GM12878 (cell line): Measurements from ENCODE around the gene RENBP. TPM values are rescaled to one million over a fixed set of nuclear protein-coding genes. Genes with fewer than 3 reads are reported as not detected.

ENCODE experiments used
- ATAC-seq: fragments of 200-7000 bp; cut with Tn5 transposase; 3 replicates; pipeline ENCODE4 v1.9.1; 2020; ENCODE audit warnings: mild to moderate bottlenecking, moderate library complexity
- BruUV-seq: library from RNA; stranded (reverse); fragments of 400-500 nt; replicated peaks from 2 replicates; lab custom pipeline; 2021; lab: Mats Ljungman, UMichigan
- CTCF ChIA-PET: fragments of 300-600 bp; sonication (Branson Sonifier 250); formaldehyde crosslinking; extraction: SDS; loops from one replicate; lab custom pipeline; 2021; ENCODE audit warnings: inconsistent platforms; lab: Yijun Ruan, JAX
- POLR2A ChIA-PET: fragments of 350-600 bp; formaldehyde crosslinking; extraction: SDS; loops from one replicate; lab custom pipeline; 2021; ENCODE audit warnings: inconsistent platforms; lab: Charles Lee
- RAD21 ChIA-PET: fragments of 300-600 bp; sonication (Branson Sonifier 250); formaldehyde crosslinking; loops from one replicate; lab custom pipeline; 2023; ENCODE audit warnings: antibody characterized with exemption; ENCODE audit not compliant: unreplicated experiment; lab: Charles Lee
- SMC1A ChIA-PET: fragments of 300-600 bp; sonication (Branson Sonifier 250); formaldehyde crosslinking; loops from one replicate; lab custom pipeline; 2023; ENCODE audit not compliant: unreplicated experiment, uncharacterized antibody; lab: Charles Lee
- DNase-seq: peaks from one replicate; pipeline ENCODE4 v3.0.0-alpha.2; 2011; ENCODE audit warnings: low read depth, low spot score
- FAIRE-seq: peaks from 3 replicates; lab custom pipeline; 2011; peaks lifted over from hg19 to GRCh38; lab: Jason Lieb, UNC
- H2AFZ ChIP-seq: 2 replicates; pipeline ENCODE4 v1.6.0; 2011; ENCODE audit warnings: low read depth, low read length, control low read depth; ENCODE audit not compliant: control insufficient read depth
- H3K27ac ChIP-seq: 2 replicates; pipeline ENCODE4 v1.5.1; 2011; ENCODE audit warnings: control low read depth; ENCODE audit not compliant: control insufficient read depth, insufficient read depth
- H3K27me3 ChIP-seq, 2 experiments: replicated peaks in 1 of 2; 2 replicates each; pipeline versions ENCODE4 v1.6.0 to v1.6.1; 2011; ENCODE audit warnings: low read length in 1 of 2; ENCODE audit not compliant: control insufficient read depth in 2 of 2, insufficient read depth in 2 of 2
- H3K36me3 ChIP-seq, 2 experiments: 2 replicates each; pipeline ENCODE4 v1.5.1; 2011; ENCODE audit warnings: low read length in 1 of 2; ENCODE audit not compliant: control insufficient read depth in 2 of 2, insufficient read depth in 2 of 2
- H3K4me1 ChIP-seq: 2 replicates; pipeline ENCODE4 v1.6.1; 2011; ENCODE audit warnings: mild to moderate bottlenecking, low read length, moderate library complexity, mixed read lengths; ENCODE audit not compliant: control insufficient read depth, insufficient read depth
- H3K4me2 ChIP-seq: 2 replicates; pipeline ENCODE4 v1.6.0; 2011; ENCODE audit warnings: control low read depth; ENCODE audit not compliant: control insufficient read depth, insufficient read depth
- H3K4me3 ChIP-seq: fragments of 200-600 bp; sonication (generic); 2 replicates; pipeline ENCODE4 v1.5.1; 2016
- H3K79me2 ChIP-seq: 2 replicates; pipeline ENCODE4 v1.6.0; 2011; ENCODE audit warnings: low read length; ENCODE audit not compliant: control insufficient read depth, insufficient read depth
- H3K9ac ChIP-seq: 2 replicates; pipeline ENCODE4 v1.8.0; 2011; ENCODE audit warnings: low read length, control low read depth, mixed read lengths; ENCODE audit not compliant: control insufficient read depth, insufficient read depth
- H3K9me3 ChIP-seq: replicated peaks from 3 replicates; pipeline ENCODE4 v1.5.1; 2011; ENCODE audit warnings: mild to moderate bottlenecking, low read length; ENCODE audit not compliant: control insufficient read depth, insufficient read depth
- H4K20me1 ChIP-seq: 2 replicates; pipeline ENCODE4 v1.6.0; 2011; ENCODE audit not compliant: control insufficient read depth, insufficient read depth
- IKZF2 ChIP-seq, 2 experiments: fragments of 450-650 bp; IDR thresholded peaks; 2 replicates each; pipeline ENCODE4 v1.6.1; 2017; ENCODE audit warnings: mild to moderate bottlenecking in 2 of 2, moderate library complexity in 2 of 2
- LARP7 ChIP-seq: fragments of 450-650 bp; IDR thresholded peaks from 2 replicates; pipeline ENCODE4 v1.6.1; 2017; ENCODE audit warnings: mild to moderate bottlenecking
- MEF2A ChIP-seq: IDR thresholded peaks from 2 replicates; pipeline ENCODE4 v1.6.1; 2011; ENCODE audit warnings: low read depth, mild to moderate bottlenecking, low read length, moderate library complexity; ENCODE audit not compliant: insufficient read depth
- PML ChIP-seq: IDR thresholded peaks from 2 replicates; pipeline ENCODE4 v1.6.1; 2012; ENCODE audit warnings: low read length, inconsistent platforms
- PRDM15 ChIP-seq: fragments of 450-650 bp; formaldehyde crosslinking; IDR thresholded peaks from 2 replicates; pipeline ENCODE4 v1.4.0; 2020; ENCODE audit warnings: mild to moderate bottlenecking, moderate library complexity
- RUNX3 ChIP-seq: IDR thresholded peaks from 2 replicates; pipeline ENCODE4 v1.6.1; 2012; ENCODE audit warnings: low read length, inconsistent platforms
- SUPT20H ChIP-seq: IDR thresholded peaks from 2 replicates; pipeline ENCODE4 v1.6.1; 2011; ENCODE audit warnings: low read depth, mild to moderate bottlenecking, low read length, moderate library complexity, borderline replicate concordance; ENCODE audit not compliant: control insufficient read depth
- SUZ12 ChIP-seq: fragments of 200-600 bp; sonication (generic); IDR thresholded peaks from one replicate; pipeline ENCODE4 v1.6.1; 2018; ENCODE audit warnings: antibody characterized with exemption, mild to moderate bottlenecking; ENCODE audit not compliant: unreplicated experiment
- WRNIP1 ChIP-seq: IDR thresholded peaks from 2 replicates; pipeline ENCODE4 v1.6.1; 2011; ENCODE audit warnings: low read depth, low read length, improper control_type of control experiment, borderline replicate concordance
- WGBS: methylation state at CpG from one replicate; pipeline ENCODE4 v1.1.6; 2016; ENCODE audit warnings: low lambda C conversion rate; ENCODE audit not compliant: insufficient replicate concordance, insufficient coverage; ENCODE audit errors: missing lambda C conversion rate; 5-methylcytosine and 5-hydroxymethylcytosine counted together
- in situ Hi-C: fragments of 300-500 bp; cut with MboI; formaldehyde crosslinking; loops from 9 replicates; pipeline ENCODE4 v1.14.3; 2018; ENCODE audit warnings: mixed read lengths
- intact Hi-C: fragments of 100-400 bp; cut with micrococcal nuclease; formaldehyde crosslinking; loops from one replicate; pipeline ENCODE4 v1.14.2; 2022; ENCODE audit not compliant: unreplicated experiment
- polyA plus RNA-seq, 11 experiments: library from polyadenylated mRNA; depleted of rRNA in 4 of 11; unstranded in 6 of 11; stranded (reverse) in 5 of 11; fragments of >200 nt; fragmentation: Nextera tagmentation in 4 of 11; fragmentation: Illumina TruSeq in 1 of 11; extraction: Ambion mirVana in 4 of 11; extraction: Trizol in 1 of 11; gene quantifications; 1 replicate in 1 of 11; 2 replicates in 10 of 11; pipeline versions ENCODE4 v1.2.1 to v1.2.3, GENCODE V29; 2011 to 2016; ENCODE audit warnings: inconsistent platforms in 2 of 11, missing spikeins in 2 of 11, low read depth in 1 of 11
- total RNA-seq, 4 experiments: library from RNA; depleted of rRNA in 3 of 4; stranded (reverse); fragments of >200 nt in 3 of 4; fragmentation: Illumina TruSeq in 1 of 4; extraction: Trizol in 1 of 4; gene quantifications; 2 replicates each; pipeline versions ENCODE4 v1.2.1 to v1.2.3, GENCODE V29; 2013 to 2021
- TF ChIP-seq, protein P1 (sequence below): fragments of 450-650 bp; IDR thresholded peaks from 2 replicates; pipeline ENCODE4 v1.6.1; 2017; ENCODE audit warnings: antibody characterized with exemption, mild to moderate bottlenecking, moderate library complexity

Gene RENBP
- total and polyA plus RNA-seq, 10 of the 15 experiments (the other 5 are each of a cell fraction or from before 2014, with no cell fraction given), result 0.36 to 4.9 (median 1.8) TPM; not detected in 3

- in situ Hi-C loops, result no loop called here
- POLR2A ChIA-PET, result interaction anchor here (1.6 kb wide), 1 partner anchor 10 kb away, joined by 4 read pairs; no protein-coding TSS in a partner anchor
- 22% methylated on average over 10 of the region's 10 CpGs for WGBS
- BruUV-seq, result no TSS peak
- Histone ChIP-seq H3K9me3 (no peaks in the 10 kb centered on the region), H3K4me3 (no peak overlapping the region), H3K4me1 (no peaks in the 10 kb centered on the region), H3K27me3 (no peaks in the 10 kb centered on the region), H2AFZ (no peak overlapping the region), H3K4me2 (no peak overlapping the region), H3K9ac (no peak overlapping the region), H4K20me1 (no peaks in the 10 kb centered on the region), H3K36me3 (no peaks in the 10 kb centered on the region), H3K79me2 (peaks cover 11% of the 10 kb centered on the region), H3K27ac (no peak overlapping the region)
- FAIRE-seq (no peak), ATAC-seq (no peak), DNase-seq (no peak)
- CTCF ChIA-PET, result interaction anchor here (1.2 to 3.8 kb wide), 3 partner anchors 8 to 13 kb away, joined by 4 to 13 read pairs (median 6); partner anchors contain the start of gene ARHGAP4
- SMC1A ChIA-PET, result interaction anchor here (0.6 kb wide), 1 partner anchor 370 kb away, joined by 3 read pairs; no protein-coding TSS in a partner anchor
- intact Hi-C loops, result no loop called here
- RAD21 ChIA-PET, result no interaction called here
- TF ChIP-seq LARP7 (no peak), MEF2A (no peak), IKZF2 (IDR thresholded peaks at IDR 0.05) (no peak), PML (no peak), SUPT20H (no peak)
These were observed 6.1 kb downstream of the RENBP start for GRCh38 chrX:153938226-153938786.

- Histone ChIP-seq H3K4me3 (no peak overlapping the region), H3K4me2 (no peak overlapping the region), H3K27me3 (no peaks in the 10 kb centered on the region), H3K36me3 (no peaks in the 10 kb centered on the region; a peak in 1 of 4 replicates), H2AFZ (no peak overlapping the region), H3K79me2 (peaks cover 11% of the 10 kb centered on the region), H4K20me1 (no peaks in the 10 kb centered on the region), H3K9ac (no peak overlapping the region), H3K27ac (no peak overlapping the region), H3K9me3 (no peaks in the 10 kb centered on the region), H3K4me1 (no peaks in the 10 kb centered on the region)
- ChIA-PET CTCF (interaction anchor here (3.8 kb wide), 1 partner anchor 12 kb away, joined by 13 read pairs; the partner anchor contains the start of gene ARHGAP4), RAD21 (interaction anchor here (0.5 kb wide), 1 partner anchor 42 kb away, joined by 3 read pairs; no protein-coding TSS in a partner anchor), POLR2A (interaction anchor here (0.6 to 1.6 kb wide), 2 partner anchors 9 to 508 kb away, joined by 4 to 6 read pairs; no protein-coding TSS in a partner anchor), SMC1A (interaction anchor here (1.2 kb wide), 1 partner anchor 13 kb away, joined by 3 read pairs; no protein-coding TSS in a partner anchor)
- WGBS, result 68% methylated on average over 3 of the region's 3 CpGs
- ATAC-seq (no peak), DNase-seq (no peak), FAIRE-seq (no peak)
- in situ Hi-C loops, result no loop called here
- BruUV-seq, result no TSS peak
- intact Hi-C loops, result no loop called here
- TF ChIP-seq RUNX3, result no peak
- no peak for TF ChIP-seq SUZ12
- TF ChIP-seq, protein P1, sequence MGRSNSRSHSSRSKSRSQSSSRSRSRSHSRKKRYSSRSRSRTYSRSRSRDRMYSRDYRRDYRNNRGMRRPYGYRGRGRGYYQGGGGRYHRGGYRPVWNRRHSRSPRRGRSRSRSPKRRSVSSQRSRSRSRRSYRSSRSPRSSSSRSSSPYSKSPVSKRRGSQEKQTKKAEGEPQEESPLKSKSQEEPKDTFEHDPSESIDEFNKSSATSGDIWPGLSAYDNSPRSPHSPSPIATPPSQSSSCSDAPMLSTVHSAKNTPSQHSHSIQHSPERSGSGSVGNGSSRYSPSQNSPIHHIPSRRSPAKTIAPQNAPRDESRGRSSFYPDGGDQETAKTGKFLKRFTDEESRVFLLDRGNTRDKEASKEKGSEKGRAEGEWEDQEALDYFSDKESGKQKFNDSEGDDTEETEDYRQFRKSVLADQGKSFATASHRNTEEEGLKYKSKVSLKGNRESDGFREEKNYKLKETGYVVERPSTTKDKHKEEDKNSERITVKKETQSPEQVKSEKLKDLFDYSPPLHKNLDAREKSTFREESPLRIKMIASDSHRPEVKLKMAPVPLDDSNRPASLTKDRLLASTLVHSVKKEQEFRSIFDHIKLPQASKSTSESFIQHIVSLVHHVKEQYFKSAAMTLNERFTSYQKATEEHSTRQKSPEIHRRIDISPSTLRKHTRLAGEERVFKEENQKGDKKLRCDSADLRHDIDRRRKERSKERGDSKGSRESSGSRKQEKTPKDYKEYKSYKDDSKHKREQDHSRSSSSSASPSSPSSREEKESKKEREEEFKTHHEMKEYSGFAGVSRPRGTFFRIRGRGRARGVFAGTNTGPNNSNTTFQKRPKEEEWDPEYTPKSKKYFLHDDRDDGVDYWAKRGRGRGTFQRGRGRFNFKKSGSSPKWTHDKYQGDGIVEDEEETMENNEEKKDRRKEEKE, result no peak
- TF ChIP-seq WRNIP1, result no peak
- TF ChIP-seq PRDM15 (CRISPR knock-in tag), result no peak
These were observed 7.4 kb downstream of the RENBP start for GRCh38 chrX:153937056-153937455.
